ENCODE measurements around the gene RPL26.
A peak's percentile ranks its signal among the peaks of the same experiment; 100 is the strongest.

RPL26 gene

DNA sequence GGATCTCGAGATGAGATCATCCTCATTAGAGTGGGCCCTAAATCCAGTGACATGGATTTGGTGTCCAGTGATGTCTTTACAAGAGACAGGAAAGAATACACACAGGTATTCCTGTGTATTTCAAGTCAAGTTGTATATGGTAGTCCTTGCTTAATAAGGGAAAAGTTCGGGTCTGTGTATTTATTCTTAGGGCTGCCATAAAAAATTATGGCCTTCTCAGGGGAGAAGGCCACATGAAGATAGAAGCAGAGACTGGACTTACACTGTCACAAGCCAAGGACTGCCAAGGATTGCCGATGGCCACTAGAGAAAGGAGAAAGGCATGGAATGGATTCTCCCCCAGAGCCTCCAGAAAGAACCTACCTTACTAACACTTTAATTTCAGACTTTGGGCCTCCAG, 14.8 kb downstream of the RPL26 start:
- DNase-seq (ENCODE audit: low spot score): no peak
- H3K27ac ChIP-seq: no peak overlapping the region

DNA sequence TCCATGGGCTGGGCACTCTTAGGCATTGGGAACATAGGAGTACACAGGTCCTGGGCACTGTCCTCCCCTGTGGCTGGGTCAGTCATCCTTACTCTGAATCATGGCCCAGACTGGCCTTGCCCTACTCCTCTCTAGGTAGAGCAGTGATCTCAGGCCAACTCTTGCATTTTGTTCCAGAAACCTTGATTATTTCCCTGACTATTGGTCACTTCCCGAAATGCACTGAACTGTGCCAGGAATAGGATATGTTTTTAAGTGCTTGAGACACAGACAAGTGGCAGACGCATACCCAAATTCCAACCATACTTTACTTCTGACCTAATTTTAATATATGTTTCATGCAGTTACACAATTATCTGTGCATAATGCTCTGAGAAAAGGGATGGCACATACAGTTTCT, 16.8 kb downstream of the RPL26 start:
- DNase-seq (ENCODE audit: low spot score): peak; percentile 53
- no peak overlapping the region for H3K27ac ChIP-seq
- TF ChIP-seq, protein P1, sequence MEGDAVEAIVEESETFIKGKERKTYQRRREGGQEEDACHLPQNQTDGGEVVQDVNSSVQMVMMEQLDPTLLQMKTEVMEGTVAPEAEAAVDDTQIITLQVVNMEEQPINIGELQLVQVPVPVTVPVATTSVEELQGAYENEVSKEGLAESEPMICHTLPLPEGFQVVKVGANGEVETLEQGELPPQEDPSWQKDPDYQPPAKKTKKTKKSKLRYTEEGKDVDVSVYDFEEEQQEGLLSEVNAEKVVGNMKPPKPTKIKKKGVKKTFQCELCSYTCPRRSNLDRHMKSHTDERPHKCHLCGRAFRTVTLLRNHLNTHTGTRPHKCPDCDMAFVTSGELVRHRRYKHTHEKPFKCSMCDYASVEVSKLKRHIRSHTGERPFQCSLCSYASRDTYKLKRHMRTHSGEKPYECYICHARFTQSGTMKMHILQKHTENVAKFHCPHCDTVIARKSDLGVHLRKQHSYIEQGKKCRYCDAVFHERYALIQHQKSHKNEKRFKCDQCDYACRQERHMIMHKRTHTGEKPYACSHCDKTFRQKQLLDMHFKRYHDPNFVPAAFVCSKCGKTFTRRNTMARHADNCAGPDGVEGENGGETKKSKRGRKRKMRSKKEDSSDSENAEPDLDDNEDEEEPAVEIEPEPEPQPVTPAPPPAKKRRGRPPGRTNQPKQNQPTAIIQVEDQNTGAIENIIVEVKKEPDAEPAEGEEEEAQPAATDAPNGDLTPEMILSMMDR (IDR thresholded peaks at IDR 0.05): no peak

More for the DNA sequence above, 14.8 kb downstream of the RPL26 start:
- TF ChIP-seq, protein P1 (IDR thresholded peaks at IDR 0.05): no peak
- H3K4me3 ChIP-seq: no peak overlapping the region

DNA sequence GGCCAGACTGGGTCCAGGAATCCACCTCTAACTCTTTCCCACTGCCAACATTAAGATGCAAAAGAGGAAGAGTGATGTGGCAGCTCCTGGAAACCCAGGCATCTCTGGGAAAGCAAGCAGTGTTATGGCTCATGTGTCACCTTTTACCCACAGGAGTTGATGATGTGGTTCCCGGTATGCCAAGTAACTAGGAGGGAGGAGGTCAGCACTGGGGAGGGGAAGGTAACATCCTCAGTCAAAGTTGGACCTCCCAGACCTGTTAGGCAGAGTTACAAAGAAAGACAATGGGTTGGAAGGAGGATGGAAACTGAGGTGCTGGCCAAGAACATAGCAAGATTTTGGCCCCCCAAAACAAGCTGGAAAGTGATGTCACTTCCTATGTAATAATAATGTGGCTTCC, 17.9 kb downstream of the RPL26 start:
- TF ChIP-seq, protein P1 (IDR thresholded peaks at IDR 0.05): no peak
- Histone ChIP-seq H3K27ac (peak overlapping the region in 1 of 2 donors; percentile 35), H3K4me3 (no peak overlapping the region)
- DNase-seq (ENCODE audit: low spot score): no peak

More for the DNA sequence above, 16.8 kb downstream of the RPL26 start:
- H3K4me3 ChIP-seq: no peak overlapping the region

DNA sequence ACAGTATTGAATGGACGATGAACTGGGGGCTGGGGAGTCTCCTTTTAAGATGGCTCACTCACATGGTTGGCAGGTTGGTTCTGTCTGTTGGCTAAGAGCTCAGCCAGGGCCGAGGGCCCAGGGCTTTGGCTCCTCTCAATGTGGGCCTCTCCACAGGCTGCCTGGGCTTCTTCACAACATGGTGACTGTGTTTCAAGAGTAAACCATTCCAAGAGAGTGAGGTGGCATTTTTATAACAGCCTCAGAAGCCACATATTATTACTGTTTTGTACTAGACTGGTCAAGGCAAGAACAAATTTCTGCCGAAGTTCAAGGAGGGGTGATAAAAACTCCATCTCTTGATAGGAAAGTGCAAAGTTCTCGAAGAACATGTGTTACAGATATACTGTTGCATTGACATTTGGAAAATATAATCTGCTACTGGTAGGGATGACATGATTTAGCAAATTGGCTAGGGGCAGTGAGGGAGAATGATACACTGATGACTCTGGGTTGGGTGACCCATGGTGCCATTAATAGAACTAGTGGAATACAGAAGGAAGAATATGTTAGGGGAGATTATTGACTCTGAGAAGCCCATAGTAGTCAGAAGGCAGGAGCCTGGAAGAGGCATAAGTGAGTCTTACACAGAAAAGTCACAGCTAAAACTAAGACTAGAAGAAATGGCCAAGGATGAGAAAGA, 20.2 kb downstream of the RPL26 start:
- DNase-seq (ENCODE audit: low spot score): no peak
- TF ChIP-seq, protein P1 (IDR thresholded peaks at IDR 0.05): no peak
- Histone ChIP-seq H3K4me3 (no peak overlapping the region), H3K27ac (no peak overlapping the region)

DNA sequence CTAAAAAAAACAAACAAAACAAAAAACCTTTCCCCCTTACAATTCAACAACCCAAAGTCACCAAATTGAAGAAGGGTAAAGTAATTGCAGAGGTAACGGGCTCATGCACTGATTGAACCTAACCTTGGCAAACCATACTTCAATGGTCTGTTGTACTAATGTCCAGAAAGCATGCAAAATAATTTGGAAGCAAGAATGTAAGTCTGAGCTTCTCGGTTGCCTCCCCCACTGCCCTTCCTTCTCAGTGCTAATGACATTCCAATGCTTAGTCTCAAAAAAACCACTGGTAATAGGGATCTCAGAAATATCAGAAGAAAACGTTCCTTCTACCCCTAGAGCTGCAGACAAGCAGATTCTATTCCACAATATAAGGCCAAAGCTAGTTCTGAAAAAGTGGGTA, 22.2 kb downstream of the RPL26 start:
- TF ChIP-seq, protein P1 (IDR thresholded peaks at IDR 0.05): no peak
- no peak overlapping the region for H3K27ac ChIP-seq
- H3K4me3 ChIP-seq: no peak overlapping the region
- DNase-seq (ENCODE audit: low spot score): no peak

DNA sequence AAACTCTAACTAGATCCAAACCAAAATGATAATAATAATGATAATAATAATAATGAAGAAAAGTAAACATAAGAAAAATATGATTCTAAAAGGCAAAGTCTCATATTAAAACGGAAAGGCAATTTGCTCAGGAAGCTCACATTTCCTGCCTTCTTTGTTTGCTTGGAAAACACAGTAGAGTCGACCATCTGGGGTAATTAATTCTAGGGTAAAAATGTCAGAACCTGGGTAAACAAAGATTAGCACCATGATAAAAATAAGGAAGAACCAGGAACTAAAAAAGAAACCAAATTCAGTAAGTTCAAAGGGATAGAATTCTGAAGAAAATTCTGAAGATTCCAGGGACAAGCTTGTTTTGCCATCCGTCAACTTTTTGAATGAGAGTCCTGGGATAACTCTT, 22.7 kb downstream of the RPL26 start:
- DNase-seq (ENCODE audit: low spot score): no peak
- Histone ChIP-seq H3K27ac (no peak overlapping the region), H3K4me3 (no peak overlapping the region)
- TF ChIP-seq, protein P1 (IDR thresholded peaks at IDR 0.05): no peak

DNA sequence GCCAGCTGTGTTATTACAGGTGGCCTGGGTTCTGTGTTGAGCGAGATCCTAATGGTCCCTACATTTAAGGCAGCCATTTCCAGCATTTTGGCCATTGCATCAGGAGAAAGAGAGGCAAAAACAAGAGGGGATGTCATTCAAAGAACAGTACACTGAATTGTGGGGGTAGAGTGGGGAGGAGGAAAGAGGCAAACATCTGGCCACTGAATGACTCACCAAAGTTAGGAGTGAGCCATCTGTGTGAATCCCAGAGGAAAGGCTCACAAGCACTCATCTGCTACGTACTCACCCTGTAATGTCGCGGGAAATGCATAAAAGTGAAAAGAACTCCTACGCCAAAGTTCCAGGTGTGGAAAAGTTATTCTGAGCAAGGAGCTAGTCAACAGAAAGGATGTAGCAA, 23.2 kb downstream of the RPL26 start:
- Histone ChIP-seq H3K4me3 (no peak overlapping the region), H3K27ac (peak overlapping the region in 1 of 2 donors; percentile 54)
- TF ChIP-seq, protein P1 (IDR thresholded peaks at IDR 0.05): no peak
- DNase-seq (ENCODE audit: low spot score): no peak
